NCI-H2107 (cell line): ENCODE data around the gene NINL.
"Not testable (repeated sequence)": the region's sequence is repeated elsewhere in the genome, so short reads cannot be mapped to it uniquely, and the experiment has no call there.

ENCODE experiments used
- DNase-seq: peaks from one replicate; lab custom pipeline; 2025; lab: John Stamatoyannopoulos, UW

The NINL gene

GRCh38 chr20:25551413-25552215 lies 33.7 kb downstream of the NINL start:
- DNase-seq = no peak

- DNase-seq = not testable (repeated sequence)
Observed at GRCh38 chr20:25550645-25551337, 34.5 kb downstream of the NINL start.

- no peak for DNase-seq
Observed at GRCh38 chr20:25549843-25550477, 35.4 kb downstream of the NINL start.

GRCh38 chr20:25549172-25549773 lies 36.1 kb downstream of the NINL start:
- DNase-seq = no peak

- DNase-seq = no peak
Observed at GRCh38 chr20:25548613-25549086, 36.7 kb downstream of the NINL start.

GRCh38 chr20:25547999-25548398 lies 37.3 kb downstream of the NINL start:
- no peak for DNase-seq

GRCh38 chr20:25547063-25547462 lies 38.3 kb downstream of the NINL start:
- no peak for DNase-seq

- DNase-seq = no peak
Observed at GRCh38 chr20:25546048-25546447, 39.3 kb downstream of the NINL start.

GRCh38 chr20:25545171-25545570 lies 40.2 kb downstream of the NINL start:
- no peak for DNase-seq

- no peak for DNase-seq
Observed at GRCh38 chr20:25544734-25545133, 40.6 kb downstream of the NINL start.

- DNase-seq = no peak
Observed at GRCh38 chr20:25544311-25544710, 41.0 kb downstream of the NINL start.

GRCh38 chr20:25543068-25543467 lies 42.3 kb downstream of the NINL start:
- no peak for DNase-seq

- no peak for DNase-seq
Observed at GRCh38 chr20:25541676-25542075, 43.7 kb downstream of the NINL start.

GRCh38 chr20:25539742-25540672 lies 45.3 kb downstream of the NINL start:
- DNase-seq = no peak

- DNase-seq = no peak
Observed at GRCh38 chr20:25538838-25539665, 46.3 kb downstream of the NINL start.

- no peak for DNase-seq
Observed at GRCh38 chr20:25537890-25538289, 47.4 kb downstream of the NINL start.

- no peak for DNase-seq
Observed at GRCh38 chr20:25535762-25536161, 49.6 kb downstream of the NINL start.

GRCh38 chr20:25534845-25535244 lies 50.5 kb downstream of the NINL start:
- no peak for DNase-seq

GRCh38 chr20:25533920-25534700 lies 51.2 kb downstream of the NINL start:
- DNase-seq = no peak

GRCh38 chr20:25532971-25533391 lies 52.4 kb downstream of the NINL start:
- DNase-seq = no peak
